AG04449 (cell line): Measurements from ENCODE around the gene ADAMTSL3.

Source experiments
- CTCF ChIA-PET: fragments of 350-600 bp; formaldehyde crosslinking; extraction: SDS; loops from one replicate; lab custom pipeline; 2021; ENCODE audit warnings: antibody characterized with exemption; lab: Yijun Ruan, JAX
- POLR2A ChIA-PET: fragments of 400-600, 350-600 bp; formaldehyde crosslinking; extraction: SDS; loops from one replicate; lab custom pipeline; 2020; ENCODE audit warnings: antibody characterized with exemption, inconsistent platforms; lab: Yijun Ruan, JAX
- DNase-seq: peaks from one replicate; pipeline ENCODE4 v3.0.0-alpha.2; 2010; ENCODE audit warnings: low read depth, low spot score
- H3K4me3 ChIP-seq: 2 replicates; pipeline ENCODE4 v1.5.1; 2011; ENCODE audit warnings: low read depth, mild to moderate bottlenecking, control low read depth, low read length
- CTCF ChIP-seq: IDR thresholded peaks from one replicate; pipeline ENCODE4 v1.5.1; 2011; ENCODE audit warnings: mild to moderate bottlenecking, moderate library complexity, low read length, control low read depth, inconsistent platforms; ENCODE audit not compliant: insufficient read depth; ENCODE audit errors: missing control alignments

Gene ADAMTSL3

GRCh38 chr15:83816124-83816883, 162.4 kb downstream of the ADAMTSL3 start:
- POLR2A ChIA-PET, result no interaction called here
- DNase-seq, result no peak
- no peak for TF ChIP-seq CTCF
- CTCF ChIA-PET, result no interaction called here
- H3K4me3 ChIP-seq, result no peak overlapping the region

GRCh38 chr15:83818591-83818990, 164.7 kb downstream of the ADAMTSL3 start:
- ChIA-PET POLR2A (no interaction called here), CTCF (no interaction called here)
- TF ChIP-seq CTCF, result no peak
- H3K4me3 ChIP-seq, result no peak overlapping the region
- DNase-seq, result no peak

DNA sequence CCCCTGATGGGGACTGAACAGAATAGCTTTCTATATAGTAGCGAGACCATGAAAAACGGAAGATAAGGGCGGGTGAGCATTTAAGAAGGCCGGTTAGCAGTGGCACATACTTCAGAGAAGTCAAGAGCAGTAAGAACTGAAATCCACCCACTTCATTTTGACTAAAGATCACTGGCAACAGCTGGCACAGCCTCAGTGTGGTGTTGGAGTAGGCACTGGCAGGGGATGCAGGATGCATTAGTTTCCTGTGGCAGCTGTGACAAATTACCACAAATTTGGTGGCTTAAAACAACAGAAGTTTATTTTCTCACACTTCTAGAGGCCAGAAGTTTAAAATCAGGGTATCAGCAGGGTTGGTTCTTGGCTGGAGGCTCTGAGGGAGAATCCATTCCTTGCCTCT, 176.5 kb downstream of the ADAMTSL3 start:
- H3K4me3 ChIP-seq, result no peak overlapping the region
- ChIA-PET POLR2A (no interaction called here), CTCF (no interaction called here)
- no peak for DNase-seq
- no peak for TF ChIP-seq CTCF

- POLR2A ChIA-PET, result no interaction called here
- no peak for DNase-seq
- H3K4me3 ChIP-seq, result no peak overlapping the region
- CTCF ChIA-PET, result no interaction called here
- TF ChIP-seq CTCF, result no peak
These were observed 179.6 kb downstream of the ADAMTSL3 start for GRCh38 chr15:83833569-83833968.

DNA sequence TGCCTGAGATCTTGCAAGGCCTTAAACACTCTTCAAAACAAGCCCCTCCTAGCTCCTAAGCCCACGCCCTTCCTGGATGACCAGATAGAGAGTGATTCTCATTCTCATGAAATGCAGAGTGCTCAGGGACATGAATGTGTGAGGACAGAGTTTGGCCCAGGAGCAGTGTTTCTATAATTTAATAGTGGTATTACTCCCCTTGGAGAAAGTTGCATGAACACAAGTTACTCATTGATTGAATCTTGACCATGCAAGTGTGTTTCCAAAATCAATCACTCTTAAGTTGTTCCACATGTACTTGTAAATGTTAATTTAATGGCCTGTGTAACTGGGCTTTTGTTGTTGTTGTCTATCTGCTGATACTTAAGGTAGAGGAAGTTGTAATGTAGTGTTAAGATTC, 181.6 kb downstream of the ADAMTSL3 start:
- no peak for TF ChIP-seq CTCF
- CTCF ChIA-PET, result no interaction called here
- POLR2A ChIA-PET, result no interaction called here
- no peak overlapping the region for H3K4me3 ChIP-seq
- DNase-seq, result no peak

DNA sequence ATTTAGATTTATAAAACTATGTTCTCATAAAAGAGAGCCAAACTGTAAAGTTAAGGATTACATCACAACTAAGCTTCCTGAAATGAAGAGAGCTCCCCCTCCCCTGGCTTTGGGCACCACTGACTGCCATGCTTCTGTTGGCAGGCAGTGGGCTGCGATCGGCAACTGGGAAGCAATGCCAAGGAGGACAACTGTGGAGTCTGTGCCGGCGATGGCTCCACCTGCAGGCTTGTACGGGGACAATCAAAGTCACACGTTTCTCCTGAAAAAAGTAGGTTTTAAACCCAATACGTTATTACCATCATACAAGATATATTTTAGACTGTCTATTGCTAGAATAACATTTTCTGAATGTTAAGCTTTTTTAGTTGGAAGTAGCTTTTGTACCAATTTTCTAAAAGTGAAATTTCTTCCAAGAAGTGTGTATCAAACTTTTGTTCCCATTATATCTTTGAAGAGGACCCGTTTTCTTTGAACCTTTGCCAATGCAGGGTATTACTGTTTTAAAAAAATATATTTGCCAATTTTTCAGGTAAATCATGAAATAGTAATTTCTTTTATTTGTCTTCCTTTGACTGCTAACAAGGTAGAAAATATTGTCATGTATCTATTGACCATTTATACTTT, 184.1 kb downstream of the ADAMTSL3 start:
- peak; percentile 20 for TF ChIP-seq CTCF
- DNase-seq, result no peak
- ChIA-PET POLR2A (no interaction called here), CTCF (no interaction called here)
- H3K4me3 ChIP-seq, result no peak overlapping the region
